Nephron progenitor cell (in vitro differentiated cells): ENCODE results near the gene RAB36.

Experiments
- DNase-seq: peaks from one replicate; pipeline ENCODE4 v3.0.0; 2021
- H3K27ac Mint-ChIP-seq: 2 replicates; pipeline ENCODE4 v1.8.0; 2021; ENCODE audit warnings: mild to moderate bottlenecking, moderate library complexity, mixed read lengths
- H3K27me3 Mint-ChIP-seq: 2 replicates; pipeline ENCODE4 v1.8.0; 2021; ENCODE audit warnings: mild to moderate bottlenecking, low read depth, mixed read lengths; ENCODE audit not compliant: poor library complexity
- H3K36me3 Mint-ChIP-seq: 2 replicates; pipeline ENCODE4 v1.8.0; 2021; ENCODE audit warnings: low read depth, mixed read lengths
- H3K4me1 Mint-ChIP-seq: 2 replicates; pipeline ENCODE4 v1.8.0; 2021; ENCODE audit warnings: mixed read lengths
- H3K4me3 Mint-ChIP-seq: 2 replicates; pipeline ENCODE4 v1.8.0; 2021; ENCODE audit warnings: mild to moderate bottlenecking, moderate library complexity, mixed read lengths
- H3K9me3 Mint-ChIP-seq: 2 replicates; pipeline ENCODE4 v1.8.0; 2021; ENCODE audit warnings: mild to moderate bottlenecking, moderate library complexity, mixed read lengths
- CTCF ChIP-seq: fragments of 200-600 bp; sonication (generic); IDR thresholded peaks from 2 replicates; pipeline ENCODE4 v1.5.0; 2021; ENCODE audit warnings: antibody characterized with exemption

The RAB36 gene

GRCh38 chr22:23184764-23185113 lies 39.5 kb downstream of the RAB36 start:
- no peak for DNase-seq
- H3K4me1 Mint-ChIP-seq = peaks cover 73% of the 10 kb centered on the region
- no peak overlapping the region for H3K27ac Mint-ChIP-seq
- H3K36me3 Mint-ChIP-seq = peaks cover 37% of the 10 kb centered on the region
- peak overlapping the region; percentile 87 for H3K4me3 Mint-ChIP-seq
- peaks cover 16% of the 10 kb centered on the region for H3K27me3 Mint-ChIP-seq
- no peaks in the 10 kb centered on the region for H3K9me3 Mint-ChIP-seq
- no peak for TF ChIP-seq CTCF

GRCh38 chr22:23187211-23187610 lies 41.9 kb downstream of the RAB36 start:
- peaks cover 7% of the 10 kb centered on the region for H3K27me3 Mint-ChIP-seq
- H3K4me3 Mint-ChIP-seq = no peak overlapping the region
- H3K36me3 Mint-ChIP-seq = peaks cover 56% of the 10 kb centered on the region
- H3K9me3 Mint-ChIP-seq = no peaks in the 10 kb centered on the region
- no peak for DNase-seq
- peaks cover 71% of the 10 kb centered on the region for H3K4me1 Mint-ChIP-seq
- no peak overlapping the region for H3K27ac Mint-ChIP-seq
- no peak for TF ChIP-seq CTCF

- no peak overlapping the region for H3K4me3 Mint-ChIP-seq
- H3K27ac Mint-ChIP-seq = peak overlapping the region; percentile 26
- peaks cover 56% of the 10 kb centered on the region for H3K36me3 Mint-ChIP-seq
- H3K4me1 Mint-ChIP-seq = peaks cover 71% of the 10 kb centered on the region
- H3K9me3 Mint-ChIP-seq = no peaks in the 10 kb centered on the region
- TF ChIP-seq CTCF = no peak
- peaks cover 3% of the 10 kb centered on the region for H3K27me3 Mint-ChIP-seq
- DNase-seq = no peak
Observed at GRCh38 chr22:23187871-23188700, 42.8 kb downstream of the RAB36 start.

GRCh38 chr22:23190526-23190925 lies 45.2 kb downstream of the RAB36 start:
- no peak for TF ChIP-seq CTCF
- DNase-seq = no peak
- no peaks in the 10 kb centered on the region for H3K9me3 Mint-ChIP-seq
- peaks cover 60% of the 10 kb centered on the region for H3K4me1 Mint-ChIP-seq
- H3K27me3 Mint-ChIP-seq = peaks cover 3% of the 10 kb centered on the region
- H3K36me3 Mint-ChIP-seq = peaks cover 50% of the 10 kb centered on the region
- peak overlapping the region; percentile 57 for H3K27ac Mint-ChIP-seq
- no peak overlapping the region for H3K4me3 Mint-ChIP-seq

GRCh38 chr22:23192133-23192532 lies 46.9 kb downstream of the RAB36 start:
- H3K9me3 Mint-ChIP-seq = no peaks in the 10 kb centered on the region
- H3K4me3 Mint-ChIP-seq = no peak overlapping the region
- H3K4me1 Mint-ChIP-seq = peaks cover 60% of the 10 kb centered on the region
- peaks cover 41% of the 10 kb centered on the region for H3K36me3 Mint-ChIP-seq
- DNase-seq = no peak
- no peak for TF ChIP-seq CTCF
- H3K27me3 Mint-ChIP-seq = peaks cover 3% of the 10 kb centered on the region
- H3K27ac Mint-ChIP-seq = peak overlapping the region; percentile 88

GRCh38 chr22:23192558-23192957 lies 47.3 kb downstream of the RAB36 start:
- TF ChIP-seq CTCF = no peak
- Mint-ChIP-seq H3K9me3 (no peaks in the 10 kb centered on the region), H3K36me3 (peaks cover 37% of the 10 kb centered on the region), H3K27me3 (peaks cover 4% of the 10 kb centered on the region), H3K4me3 (no peak overlapping the region), H3K4me1 (peaks cover 60% of the 10 kb centered on the region), H3K27ac (no peak overlapping the region)
- DNase-seq = no peak
